Measurements from ENCODE around the gene TNFAIP6.
"Not testable (repeated sequence)": the region's sequence is repeated elsewhere in the genome, so short reads cannot be mapped to it uniquely, and the experiment has no call there.

TNFAIP6 gene

GRCh38 chr2:151357359-151357758, at the start of gene TNFAIP6:
TNFAIP6 (plus strand) TSS chr2:151357592; CDS start chr2:151357667, 75 bp downstream.
- DNase-seq (ENCODE audit: low read depth in 2 of 2) = no peak

GRCh38 chr2:151310313-151310712, 47.1 kb upstream of the TNFAIP6 start:
- not testable (repeated sequence) for DNase-seq (ENCODE audit: low read depth in 2 of 2)

GRCh38 chr2:151312440-151312839, 45.0 kb upstream of the TNFAIP6 start:
- not testable (repeated sequence) for DNase-seq (ENCODE audit: low read depth in 2 of 2)

GRCh38 chr2:151315381-151315903, 42.0 kb upstream of the TNFAIP6 start:
- no peak for DNase-seq (ENCODE audit: low read depth in 2 of 2)

- DNase-seq (ENCODE audit: low read depth in 2 of 2) = no peak
Measured at GRCh38 chr2:151325581-151326095, 31.8 kb upstream of the TNFAIP6 start.

GRCh38 chr2:151326554-151326953, 30.8 kb upstream of the TNFAIP6 start:
- DNase-seq (ENCODE audit: low read depth in 2 of 2) = no peak

- DNase-seq (ENCODE audit: low read depth in 2 of 2) = no peak
Measured at GRCh38 chr2:151329998-151330397, 27.4 kb upstream of the TNFAIP6 start.

- no peak for DNase-seq (ENCODE audit: low read depth in 2 of 2)
Measured at GRCh38 chr2:151333083-151333482, 24.3 kb upstream of the TNFAIP6 start.

- DNase-seq (ENCODE audit: low read depth in 2 of 2) = no peak
Measured at GRCh38 chr2:151334082-151334815, 23.1 kb upstream of the TNFAIP6 start.

GRCh38 chr2:151336863-151337371, 20.5 kb upstream of the TNFAIP6 start:
- no peak for DNase-seq (ENCODE audit: low read depth in 2 of 2)

- no peak for DNase-seq (ENCODE audit: low read depth in 2 of 2)
Measured at GRCh38 chr2:151337643-151338042, 19.7 kb upstream of the TNFAIP6 start.

- no peak for DNase-seq (ENCODE audit: low read depth in 2 of 2)
Measured at GRCh38 chr2:151338115-151338514, 19.3 kb upstream of the TNFAIP6 start.

GRCh38 chr2:151343073-151343472, 14.3 kb upstream of the TNFAIP6 start:
- no peak for DNase-seq (ENCODE audit: low read depth in 2 of 2)

- DNase-seq (ENCODE audit: low read depth in 2 of 2) = not testable (repeated sequence)
Measured at GRCh38 chr2:151344191-151344590, 13.2 kb upstream of the TNFAIP6 start.

GRCh38 chr2:151344906-151345305, 12.5 kb upstream of the TNFAIP6 start:
- no peak for DNase-seq (ENCODE audit: low read depth in 2 of 2)

GRCh38 chr2:151347294-151347693, 10.1 kb upstream of the TNFAIP6 start:
- no peak for DNase-seq (ENCODE audit: low read depth in 2 of 2)

- no peak for DNase-seq (ENCODE audit: low read depth in 2 of 2)
Measured at GRCh38 chr2:151347906-151348305, 9.5 kb upstream of the TNFAIP6 start.

GRCh38 chr2:151350579-151351195, 6.7 kb upstream of the TNFAIP6 start:
- no peak for DNase-seq (ENCODE audit: low read depth in 2 of 2)

GRCh38 chr2:151353995-151354394, 3.4 kb upstream of the TNFAIP6 start:
- DNase-seq (ENCODE audit: low read depth in 2 of 2) = no peak

- no peak for DNase-seq (ENCODE audit: low read depth in 2 of 2)
Measured at GRCh38 chr2:151354807-151355206, 2.6 kb upstream of the TNFAIP6 start.

GRCh38 chr2:151358166-151358970, 976 bp downstream of the TNFAIP6 start:
- no peak for DNase-seq (ENCODE audit: low read depth in 2 of 2)

All from stimulated activated CD8-positive, alpha-beta memory T cell treated with anti-CD3 and anti-CD28 coated beads, Interleukin-15, amount 100 ng/mL, for 48 hours (primary cell).